HG03060 (cell line): ENCODE measurements around the gene ZNF660.
"Not testable (repeated sequence)": the region's sequence is repeated elsewhere in the genome, so short reads cannot be mapped to it uniquely, and the experiment has no call there.

Source experiments
- ATAC-seq: cut with Tn5 transposase; IDR thresholded peaks from one replicate; pipeline ENCODE4 v1.9.1; 2021; ENCODE audit warnings: low read depth, moderate number of reproducible peaks; ENCODE audit not compliant: unreplicated experiment

The ZNF660 gene

GRCh38 chr3:44584646-44585501 is at the start of gene ZNF660:
Gene ZNF660 (plus strand): TSS chr3:44584964. CDS start chr3:44594194, 9,230 bp downstream.
- ATAC-seq: no peak

GRCh38 chr3:44535364-44535763 is 49.4 kb upstream of the ZNF660 start:
- ATAC-seq: no peak

- ATAC-seq: not testable (repeated sequence)
These were observed 40.0 kb upstream of the ZNF660 start for GRCh38 chr3:44544811-44545210.

- ATAC-seq: no peak
These were observed 29.9 kb upstream of the ZNF660 start, which contains the start of gene ZKSCAN7 for GRCh38 chr3:44554626-44555592. Gene ZKSCAN7 (plus strand): TSS chr3:44555193. CDS start chr3:44557048, 1,855 bp downstream.

GRCh38 chr3:44555723-44556122 is 29.0 kb upstream of the ZNF660 start:
- ATAC-seq: no peak

- no peak for ATAC-seq
These were observed 27.7 kb upstream of the ZNF660 start for GRCh38 chr3:44557074-44557473.

- no peak for ATAC-seq
These were observed 23.7 kb upstream of the ZNF660 start for GRCh38 chr3:44561076-44561475.

GRCh38 chr3:44562147-44562546 is 22.6 kb upstream of the ZNF660 start:
- no peak for ATAC-seq

GRCh38 chr3:44568561-44568960 is 16.2 kb upstream of the ZNF660 start:
- no peak for ATAC-seq

GRCh38 chr3:44571024-44571423 is 13.7 kb upstream of the ZNF660 start:
- no peak for ATAC-seq

- ATAC-seq: no peak
These were observed 8.2 kb upstream of the ZNF660 start for GRCh38 chr3:44576613-44577012.

- not testable (repeated sequence) for ATAC-seq
These were observed 7.3 kb upstream of the ZNF660 start for GRCh38 chr3:44577354-44577952.

- not testable (repeated sequence) for ATAC-seq
These were observed 6.4 kb upstream of the ZNF660 start for GRCh38 chr3:44578316-44578715.

GRCh38 chr3:44578924-44579515 is 5.7 kb upstream of the ZNF660 start:
- ATAC-seq: not testable (repeated sequence)

- not testable (repeated sequence) for ATAC-seq
These were observed 5.0 kb upstream of the ZNF660 start for GRCh38 chr3:44579749-44580148.

GRCh38 chr3:44580971-44581370 is 3.8 kb upstream of the ZNF660 start:
- ATAC-seq: not testable (repeated sequence)

- no peak for ATAC-seq
These were observed 11.9 kb downstream of the ZNF660 start for GRCh38 chr3:44596621-44597020.

- ATAC-seq: no peak
These were observed 17.0 kb downstream of the ZNF660 start for GRCh38 chr3:44601749-44602148.

GRCh38 chr3:44612678-44613077 is 27.9 kb downstream of the ZNF660 start:
- no peak for ATAC-seq
